HG03039 (cell line): Measurements from ENCODE around the gene ZDHHC11B.
"Not testable (repeated sequence)": the region's sequence is repeated elsewhere in the genome, so short reads cannot be mapped to it uniquely, and the experiment has no call there.

Experiments
- ATAC-seq: cut with Tn5 transposase; IDR thresholded peaks from one replicate; pipeline ENCODE4 v1.9.1; 2021; ENCODE audit warnings: mild to moderate bottlenecking, moderate library complexity; ENCODE audit not compliant: unreplicated experiment

Gene ZDHHC11B, protein sequence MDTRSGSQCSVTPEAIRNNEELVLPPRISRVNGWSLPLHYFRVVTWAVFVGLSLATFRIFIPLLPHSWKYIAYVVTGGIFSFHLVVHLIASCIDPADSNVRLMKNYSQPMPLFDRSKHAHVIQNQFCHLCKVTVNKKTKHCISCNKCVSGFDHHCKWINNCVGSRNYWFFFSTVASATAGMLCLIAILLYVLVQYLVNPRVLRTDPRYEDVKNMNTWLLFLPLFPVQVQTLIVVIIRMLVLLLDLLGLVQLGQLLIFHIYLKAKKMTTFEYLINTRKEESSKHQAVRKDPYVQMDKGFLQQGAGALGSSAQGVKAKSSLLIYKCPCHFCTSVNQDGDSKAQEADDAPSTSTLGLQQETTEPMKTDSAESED

DNA sequence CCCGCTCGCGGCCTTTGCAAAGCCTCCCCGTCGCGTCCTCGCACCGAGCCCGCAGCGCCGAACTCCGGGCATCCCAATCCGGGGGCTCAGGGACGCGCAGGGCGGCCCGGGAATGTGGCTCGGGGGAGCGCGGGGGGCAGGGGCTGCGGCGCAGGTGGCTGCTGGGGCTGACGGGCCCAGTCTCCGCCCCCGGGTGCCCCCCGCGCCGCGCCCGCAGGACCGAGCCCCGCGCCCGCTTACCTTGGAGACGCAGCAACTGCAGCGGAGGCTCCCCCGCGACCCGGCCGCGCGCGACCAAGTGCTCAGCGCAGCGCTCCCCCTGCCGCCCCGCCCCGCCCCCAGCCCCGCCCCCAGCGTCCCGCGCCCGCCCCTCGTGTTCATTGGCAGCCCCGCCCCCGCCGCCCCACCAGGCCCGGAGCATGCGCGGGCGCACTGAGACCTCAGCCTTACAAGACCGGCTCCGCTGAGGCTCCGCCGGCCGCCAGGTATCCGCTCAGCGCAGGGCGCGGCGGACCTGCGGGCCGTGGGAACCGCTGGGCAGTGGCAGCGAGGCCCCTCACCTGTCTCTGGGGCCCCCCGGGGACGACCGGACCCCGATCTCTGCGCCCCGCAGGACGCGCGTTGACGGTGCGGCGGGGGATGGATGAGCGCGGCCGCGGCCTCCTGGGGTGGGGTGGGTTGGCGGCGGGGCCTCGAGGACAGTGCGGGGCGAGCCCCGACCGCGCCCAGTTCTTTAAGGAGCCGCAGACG lies at the start of gene ZDHHC11B:
ZDHHC11B (minus strand) TSS at position 302 of the 750 bp plus-strand sequence. CDS start 17,810 bp downstream, outside the sequence.
- ATAC-seq: peak; percentile 49

DNA sequence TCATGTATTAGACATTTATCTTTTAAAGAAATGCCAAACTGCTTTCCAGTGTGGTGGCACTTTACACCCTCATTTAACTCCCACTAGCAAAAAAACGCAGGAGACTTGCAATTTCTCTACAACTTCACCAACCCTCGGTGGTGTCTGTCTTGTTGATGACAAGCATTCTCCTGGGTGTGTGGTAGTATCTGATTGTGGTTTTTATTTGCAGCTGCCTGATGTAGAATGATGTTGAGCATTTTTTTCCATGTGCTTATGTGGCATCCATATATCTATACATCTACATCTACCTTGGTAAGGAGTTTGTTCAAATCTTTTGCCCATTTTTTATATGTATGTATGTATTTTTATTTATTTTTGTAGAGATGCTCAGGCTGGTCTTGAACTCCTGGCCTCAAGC lies 49.5 kb upstream of the ZDHHC11B start:
- ATAC-seq: not testable (repeated sequence)

DNA sequence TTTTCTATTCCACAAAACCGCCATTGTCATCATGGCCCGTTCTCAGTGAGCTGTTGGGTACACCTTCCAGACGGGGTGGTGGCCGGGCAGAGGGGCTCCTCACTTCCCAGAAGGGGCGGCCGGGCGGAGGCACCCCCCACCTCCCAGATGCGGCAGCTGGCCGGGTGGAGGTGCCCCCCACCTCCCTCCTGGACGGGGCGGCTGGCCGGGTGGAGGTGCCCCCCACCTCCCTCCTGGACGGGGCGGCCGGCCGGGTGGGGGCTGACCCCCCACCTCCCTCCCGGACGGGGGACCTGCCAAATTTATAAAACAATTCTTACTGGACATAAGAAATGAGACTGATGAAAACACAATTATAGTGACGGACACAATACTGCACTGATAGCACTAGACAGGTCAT lies 43.7 kb upstream of the ZDHHC11B start:
- ATAC-seq: not testable (repeated sequence)

DNA sequence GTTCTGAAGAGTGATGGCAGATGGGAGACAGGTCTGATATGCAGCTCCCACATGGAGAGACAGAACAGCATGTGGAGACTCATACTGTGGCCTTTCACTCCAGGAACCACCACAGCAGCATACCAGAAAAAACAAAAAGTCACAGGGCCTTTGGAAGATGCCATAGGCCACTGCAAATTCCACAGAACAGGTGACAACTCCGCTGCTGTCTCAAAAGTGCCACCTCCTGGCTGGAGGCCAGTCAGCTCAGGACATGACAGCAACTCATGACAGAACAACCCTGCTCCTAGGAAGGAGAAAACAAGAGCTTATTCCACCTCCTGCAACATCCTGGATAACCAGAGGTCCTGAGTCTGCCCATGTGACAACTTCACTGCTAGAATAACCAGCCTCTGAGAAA lies 41.0 kb upstream of the ZDHHC11B start:
- ATAC-seq: not testable (repeated sequence)

DNA sequence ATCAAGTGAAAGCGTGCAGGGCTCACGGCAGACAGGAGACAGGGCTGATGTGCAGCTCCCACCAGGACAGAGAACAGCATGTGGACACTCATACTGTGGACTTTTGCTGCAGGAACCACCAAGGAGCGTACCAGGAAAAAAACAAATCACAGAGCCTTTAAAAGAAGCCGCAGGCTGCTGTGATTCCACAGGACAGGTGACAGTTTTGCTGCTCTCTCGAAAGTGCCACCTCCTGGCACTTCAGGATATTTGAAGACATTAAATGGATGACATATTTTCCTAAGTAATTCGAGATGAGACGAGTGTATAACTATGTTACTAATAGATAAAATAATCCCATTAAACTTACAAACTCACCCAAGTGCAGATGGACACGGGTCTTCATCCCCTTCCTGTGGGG lies 37.0 kb upstream of the ZDHHC11B start:
- ATAC-seq: no peak

DNA sequence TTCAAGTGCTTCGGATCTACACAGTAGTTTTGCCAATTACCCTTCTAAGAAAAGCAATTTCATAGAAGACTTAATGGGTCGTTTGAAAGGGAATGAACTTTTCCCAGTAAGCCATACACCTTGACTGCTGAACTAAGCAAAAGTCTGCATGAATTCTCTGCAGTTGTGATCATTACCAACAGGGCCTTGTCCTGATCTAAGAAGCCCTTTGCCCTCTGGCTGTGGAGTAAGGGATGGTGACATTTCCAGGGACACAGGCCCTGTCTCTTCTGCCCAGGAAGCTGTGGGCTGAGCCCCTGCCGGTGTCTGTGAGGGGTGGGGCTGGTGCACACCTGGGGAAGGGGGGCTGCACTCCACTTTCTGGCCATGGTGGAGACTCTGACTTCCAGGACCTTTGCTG lies 35.7 kb upstream of the ZDHHC11B start:
- ATAC-seq: no peak

DNA sequence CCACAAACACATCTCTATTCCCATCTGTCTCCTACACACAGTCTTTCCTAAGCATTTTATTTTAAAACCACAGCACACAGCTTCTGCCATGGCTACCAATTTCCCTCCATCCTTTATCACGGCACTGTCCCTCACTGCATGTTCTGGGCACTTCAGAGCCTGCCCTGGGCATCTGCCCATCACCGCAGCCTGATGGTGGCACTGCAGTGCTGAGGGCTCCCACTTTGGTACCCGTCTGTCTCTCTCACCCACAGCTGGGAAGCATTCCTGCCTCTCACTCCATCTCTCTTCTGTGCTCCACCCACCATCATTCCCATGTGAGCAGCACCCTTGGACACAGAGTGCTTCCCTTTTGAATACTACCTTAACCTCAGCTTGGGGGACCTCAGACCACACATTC lies 34.5 kb upstream of the ZDHHC11B start:
- no peak for ATAC-seq

DNA sequence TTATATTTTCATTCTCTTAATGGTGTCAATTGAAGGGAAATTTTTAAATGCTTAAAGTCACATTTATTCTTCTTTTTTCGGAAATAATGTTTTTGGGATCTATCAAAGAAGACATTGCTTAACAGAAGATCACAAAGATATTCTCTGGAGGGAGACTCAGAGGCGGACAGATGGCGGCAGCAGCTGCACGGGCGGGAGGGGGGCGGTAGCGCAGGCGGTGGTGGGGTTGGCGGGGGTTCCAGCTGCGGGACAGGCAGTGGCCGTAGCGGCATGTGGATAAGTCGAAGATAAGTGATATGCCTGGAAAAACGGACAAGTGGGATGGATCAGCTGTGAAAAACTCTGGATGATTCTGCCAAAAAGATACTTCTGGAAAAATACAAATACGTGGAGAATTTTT lies 31.6 kb upstream of the ZDHHC11B start:
- ATAC-seq: no peak

DNA sequence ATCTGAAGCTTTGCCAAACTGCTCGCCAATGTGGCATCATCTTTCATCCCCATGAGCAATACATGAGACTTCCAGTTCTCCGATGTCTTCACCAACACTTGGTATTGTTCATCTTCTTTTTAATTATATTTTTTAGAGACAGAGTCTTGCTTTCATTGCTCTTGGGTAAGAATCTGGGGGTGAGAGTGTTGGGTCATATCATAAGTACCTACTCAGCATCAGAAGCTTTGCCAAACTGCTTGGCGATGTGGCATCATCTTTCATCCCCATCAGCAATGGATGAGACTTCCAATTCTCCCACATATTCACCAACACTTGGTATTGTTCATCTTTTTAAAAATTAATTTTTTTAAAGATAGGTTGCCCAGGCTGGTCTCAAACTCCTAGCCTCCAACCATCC lies 30.9 kb upstream of the ZDHHC11B start:
- no peak for ATAC-seq

DNA sequence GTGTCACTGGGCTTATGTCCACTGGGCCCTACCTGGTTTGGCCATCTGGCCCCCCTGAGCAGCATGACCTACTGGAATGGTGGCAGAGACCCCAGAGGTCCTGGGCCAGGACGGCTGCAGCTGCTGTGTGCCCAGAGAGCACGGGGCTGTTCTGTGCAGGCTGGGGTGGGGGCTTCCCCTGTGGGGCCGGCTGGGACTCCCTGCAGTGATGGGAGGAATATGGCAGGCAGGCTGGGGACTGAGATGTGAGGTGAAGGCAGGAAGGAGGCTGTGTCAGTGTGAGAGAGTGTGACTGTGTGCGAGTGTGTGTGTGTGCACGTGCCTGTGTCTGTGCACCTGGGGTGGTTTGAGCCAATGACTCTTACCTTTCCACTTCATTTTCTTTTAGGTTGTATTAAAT lies 29.0 kb upstream of the ZDHHC11B start:
- ATAC-seq: not testable (repeated sequence)

DNA sequence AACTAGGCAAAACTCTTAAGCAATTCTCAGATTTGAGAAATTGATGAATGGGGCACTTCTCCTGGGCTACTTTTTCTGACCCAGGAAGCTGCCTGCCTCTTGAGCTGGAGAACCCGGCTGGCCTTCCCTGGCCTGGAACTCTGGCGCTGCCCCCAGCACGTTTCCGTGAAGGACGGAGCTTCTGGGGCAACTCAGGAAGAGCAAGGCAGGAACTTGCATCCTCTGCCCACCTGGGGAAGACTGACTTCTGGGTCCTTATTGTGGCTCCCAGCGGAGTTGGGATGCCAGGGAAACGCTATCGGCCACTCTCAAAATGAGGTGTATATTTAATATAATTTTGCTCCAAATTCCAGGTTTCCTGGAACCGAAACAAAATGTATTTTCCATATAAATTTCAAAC lies 26.9 kb upstream of the ZDHHC11B start:
- ATAC-seq: not testable (repeated sequence)

DNA sequence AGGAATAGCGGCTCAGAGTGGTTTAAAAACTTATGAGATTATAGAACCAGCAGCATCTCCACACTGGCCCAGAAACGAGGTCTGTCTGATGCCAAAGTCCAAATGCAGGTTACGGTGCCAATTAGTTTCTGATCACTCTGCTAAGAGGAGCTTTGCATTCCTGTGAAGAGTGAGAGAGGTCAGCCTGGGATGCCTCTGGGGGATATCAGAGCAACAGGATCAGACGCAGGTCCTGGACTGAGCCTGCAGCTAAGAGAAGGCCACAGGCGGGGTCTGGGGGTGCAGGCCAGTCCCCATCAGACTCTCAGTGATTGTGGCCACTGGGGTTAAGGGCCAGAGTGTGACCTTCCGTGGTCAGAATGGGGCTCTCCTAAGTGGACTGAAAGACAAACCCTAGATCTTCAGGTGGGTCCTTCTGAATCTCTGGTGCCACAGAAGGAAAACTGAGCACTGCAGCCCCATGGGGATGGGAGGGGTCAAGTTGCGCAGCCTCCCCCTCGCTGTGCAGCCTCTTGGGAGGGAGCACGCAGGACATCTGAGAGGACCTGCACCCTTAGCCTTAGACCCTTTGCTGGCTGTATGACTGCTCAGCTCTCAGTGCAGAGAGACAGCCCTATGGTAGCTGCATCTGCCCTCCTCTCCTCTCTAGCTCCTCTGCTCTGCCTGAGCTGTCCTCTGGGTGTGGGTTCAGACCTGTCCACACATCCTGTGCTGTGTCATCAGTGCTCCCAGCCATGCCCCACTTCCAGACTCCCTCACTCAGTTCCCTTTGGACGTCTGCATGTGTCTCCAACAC lies 23.4 kb upstream of the ZDHHC11B start:
- not testable (repeated sequence) for ATAC-seq

DNA sequence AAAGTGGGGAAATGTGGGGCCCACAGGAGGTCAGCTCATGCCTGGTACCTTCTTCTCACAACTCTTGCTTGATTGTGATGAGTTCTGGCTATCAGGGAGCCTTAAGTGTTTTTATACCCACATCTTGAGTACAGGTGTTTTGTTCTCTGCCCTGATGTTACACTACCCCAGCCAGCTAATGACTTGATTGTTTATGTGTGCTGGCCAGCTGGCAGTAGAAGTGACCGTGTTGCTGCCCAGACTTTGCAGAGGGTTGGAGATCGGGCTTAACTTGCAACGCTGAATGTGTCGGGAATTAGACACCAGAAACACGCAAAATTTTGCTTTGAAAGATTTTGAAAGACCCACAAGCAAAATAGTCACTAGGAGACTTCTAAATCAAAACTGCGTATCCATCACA lies 16.9 kb upstream of the ZDHHC11B start:
- ATAC-seq: no peak

DNA sequence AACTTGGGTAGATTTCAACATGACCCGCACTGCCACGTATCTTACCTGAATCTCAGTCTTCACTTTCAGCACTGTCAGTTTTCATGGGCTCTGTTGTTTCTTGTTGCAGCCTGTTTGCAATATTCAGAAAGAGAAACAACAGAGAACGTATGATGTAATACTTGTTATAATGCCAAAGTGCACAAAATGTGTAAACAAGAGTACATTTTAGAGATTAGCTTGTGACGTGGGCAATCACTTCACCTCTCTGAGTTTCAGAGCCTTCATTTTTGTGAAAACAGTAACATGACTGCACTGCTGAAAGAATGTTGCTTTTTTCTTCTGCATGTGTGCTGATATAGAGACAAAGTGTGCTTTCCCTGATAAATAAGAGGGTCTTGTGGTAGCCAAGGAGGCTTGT lies 16.5 kb upstream of the ZDHHC11B start:
- ATAC-seq: not testable (repeated sequence)

DNA sequence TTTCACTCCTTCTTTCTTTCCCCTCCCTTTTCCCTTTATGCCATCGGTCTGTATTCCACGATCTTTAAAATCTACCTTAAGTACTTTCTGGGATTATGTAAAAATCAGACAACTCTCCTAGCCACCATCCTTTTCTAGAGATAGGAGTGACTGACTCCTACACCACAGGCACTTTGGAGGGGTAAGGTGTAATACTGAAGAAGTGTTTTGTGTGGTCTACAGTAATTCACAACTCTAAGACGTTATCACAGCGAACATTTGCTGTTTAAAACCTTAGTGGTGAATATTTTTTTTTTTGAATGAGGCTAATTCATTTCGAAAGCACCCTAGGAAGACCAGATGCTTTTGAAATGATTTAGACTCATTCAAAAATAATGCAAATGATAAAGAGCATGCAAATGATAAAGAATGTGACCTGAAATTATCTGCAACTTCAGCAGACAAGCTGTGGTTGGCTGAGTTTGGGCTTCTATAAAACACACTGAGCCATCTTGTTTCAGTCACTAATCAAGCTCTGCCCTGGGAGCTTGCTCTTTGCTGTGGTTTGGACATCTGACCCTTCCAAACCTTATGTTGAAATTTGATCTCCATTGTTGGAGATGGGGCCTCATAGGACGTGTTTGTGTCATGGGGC lies 14.1 kb upstream of the ZDHHC11B start:
- not testable (repeated sequence) for ATAC-seq

DNA sequence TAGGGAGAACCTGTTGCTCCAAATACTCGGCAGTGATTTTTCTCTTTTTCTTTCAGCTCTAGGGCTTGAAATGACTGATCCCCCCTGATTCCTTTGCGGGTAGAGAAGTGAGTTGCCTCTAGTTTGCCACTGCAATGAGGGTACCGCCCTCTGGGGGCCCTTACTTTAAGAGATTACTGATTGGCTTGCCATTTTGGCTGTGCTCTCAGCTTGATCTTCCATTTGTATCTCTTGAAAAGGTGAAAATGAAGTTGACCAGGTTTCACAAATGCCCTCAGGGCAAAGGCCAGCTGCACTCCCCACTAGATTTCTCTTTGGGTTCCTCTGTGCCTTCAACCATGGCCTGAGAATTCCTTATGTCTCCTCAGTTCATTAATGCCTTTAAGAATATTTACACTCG lies 13.5 kb upstream of the ZDHHC11B start:
- ATAC-seq: not testable (repeated sequence)

DNA sequence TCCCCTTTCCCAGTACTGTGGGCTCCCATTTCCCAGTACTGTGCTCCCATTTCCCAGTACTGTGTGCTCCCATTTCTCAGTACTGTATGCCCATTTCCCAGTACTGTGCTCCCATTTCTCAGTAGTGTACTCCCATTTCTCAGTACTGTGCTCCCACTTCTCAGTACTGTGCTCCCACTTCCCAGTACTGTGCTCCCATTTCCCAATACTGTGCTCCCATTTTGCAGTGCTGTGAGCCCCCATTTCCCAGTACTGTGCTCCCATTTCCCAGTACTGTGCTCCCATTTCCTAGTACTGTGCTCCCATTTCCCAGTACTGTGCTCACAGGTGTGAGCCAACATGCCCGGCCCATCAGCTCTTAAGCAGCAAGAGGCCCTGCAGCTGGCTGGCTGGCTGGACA lies 11.3 kb upstream of the ZDHHC11B start:
- ATAC-seq: not testable (repeated sequence)

DNA sequence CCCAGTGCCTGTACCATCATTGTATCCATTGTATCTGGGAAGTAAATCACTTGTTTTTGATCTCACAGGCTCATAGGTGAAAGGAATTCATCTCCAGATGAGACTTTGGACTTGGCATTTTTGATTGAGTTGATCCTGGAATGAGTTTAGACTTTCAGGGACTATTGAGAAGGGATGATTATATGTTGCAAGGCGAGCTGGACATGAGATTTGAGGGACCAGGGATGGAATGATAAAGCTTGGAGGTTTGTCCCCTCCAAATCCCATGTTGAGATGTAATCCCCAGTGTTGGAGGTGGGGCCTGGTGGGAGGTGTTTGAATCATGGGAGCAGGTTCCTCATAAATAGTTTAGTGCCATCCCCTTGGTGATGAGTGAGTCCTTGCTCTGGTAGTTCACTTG lies 10.4 kb upstream of the ZDHHC11B start:
- not testable (repeated sequence) for ATAC-seq

DNA sequence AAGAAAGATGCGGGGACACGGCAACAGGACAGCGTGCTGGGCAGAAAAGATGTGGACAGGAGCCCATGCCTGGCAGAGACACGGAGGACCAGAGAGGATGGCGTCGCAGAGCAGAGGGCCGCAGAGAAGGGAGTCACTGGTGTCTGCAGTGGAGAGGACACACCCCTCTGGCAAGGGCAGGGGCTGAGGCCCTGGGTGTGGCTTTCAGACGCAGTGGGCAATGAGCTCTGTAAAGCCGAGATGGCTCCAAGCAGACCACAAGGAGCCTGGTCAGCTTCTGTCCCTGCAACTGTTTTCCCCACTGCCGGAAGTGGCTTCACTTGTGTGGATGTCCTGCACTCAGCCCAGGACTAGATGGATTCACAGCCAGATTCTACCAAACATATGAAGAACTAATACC lies 4.2 kb upstream of the ZDHHC11B start:
- not testable (repeated sequence) for ATAC-seq

DNA sequence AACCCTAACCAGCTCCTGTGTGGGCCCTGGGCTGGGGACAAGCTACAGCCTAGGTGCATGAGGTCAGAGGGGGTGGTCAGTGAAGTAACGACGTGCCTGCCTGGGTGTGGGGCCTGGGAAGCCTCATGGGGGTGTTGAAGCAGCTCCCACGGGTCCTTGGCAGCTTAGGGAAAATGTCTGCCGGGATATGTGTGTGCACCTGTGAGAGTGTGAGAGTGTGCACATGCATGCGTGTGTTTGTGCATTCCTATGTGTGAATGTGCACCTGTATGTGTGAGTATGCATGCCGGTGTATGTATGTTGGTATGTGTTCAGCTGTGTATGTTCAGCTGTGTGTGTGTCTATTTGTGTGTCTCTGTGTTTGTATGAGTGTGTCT lies 3.3 kb upstream of the ZDHHC11B start:
- ATAC-seq: not testable (repeated sequence)
